Activated CD4-positive, CD25-positive, alpha-beta regulatory T cell (primary cell): Measurements from ENCODE around the gene DNASE1L1.

ENCODE experiments used
- DNase-seq, 4 experiments: peaks; one replicate each; lab custom pipeline; 2025; lab: John Stamatoyannopoulos, UW

The DNASE1L1 gene

DNA sequence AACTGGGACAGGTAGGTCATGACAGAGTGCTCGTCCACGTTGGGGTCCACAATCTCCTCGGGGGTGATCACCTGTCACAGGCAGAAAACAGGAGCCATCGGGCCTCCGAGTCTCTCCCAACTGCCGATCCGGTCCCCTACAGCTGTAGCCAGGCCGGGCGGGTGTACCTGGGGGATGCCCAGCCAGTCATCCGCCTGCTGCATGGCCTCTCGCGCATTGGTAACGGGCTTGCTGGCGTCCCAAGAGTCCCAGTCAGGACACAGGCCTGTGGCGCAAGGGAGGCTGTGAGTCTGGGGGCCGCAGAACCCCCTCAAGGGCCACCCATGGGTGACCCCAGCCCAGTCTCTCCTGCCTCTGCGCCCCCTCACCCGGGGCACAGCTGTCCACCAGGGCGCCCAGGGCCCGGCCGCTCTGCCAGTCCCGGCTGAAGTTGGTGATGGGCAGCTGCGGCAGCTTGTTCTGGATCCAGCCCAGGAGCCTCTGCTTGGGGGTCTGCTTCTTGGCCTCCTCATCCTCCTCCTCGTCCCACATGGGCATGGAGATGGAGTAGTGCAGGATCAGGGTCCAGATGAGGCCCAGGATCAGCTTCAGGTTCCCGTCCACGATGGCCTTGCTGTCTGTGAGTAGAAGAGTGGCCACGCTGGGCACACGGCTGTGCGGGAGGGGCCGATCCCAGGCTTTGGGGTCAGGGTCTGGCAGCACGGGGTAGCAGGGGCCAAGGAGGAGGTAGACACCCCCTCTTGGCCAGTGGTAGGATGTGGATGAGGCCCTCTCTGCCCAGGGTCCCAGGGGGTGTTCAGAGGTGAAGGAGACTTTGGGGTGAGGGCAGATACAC, 41.4 kb downstream of the DNASE1L1 start:
- DNase-seq = no peak

DNA sequence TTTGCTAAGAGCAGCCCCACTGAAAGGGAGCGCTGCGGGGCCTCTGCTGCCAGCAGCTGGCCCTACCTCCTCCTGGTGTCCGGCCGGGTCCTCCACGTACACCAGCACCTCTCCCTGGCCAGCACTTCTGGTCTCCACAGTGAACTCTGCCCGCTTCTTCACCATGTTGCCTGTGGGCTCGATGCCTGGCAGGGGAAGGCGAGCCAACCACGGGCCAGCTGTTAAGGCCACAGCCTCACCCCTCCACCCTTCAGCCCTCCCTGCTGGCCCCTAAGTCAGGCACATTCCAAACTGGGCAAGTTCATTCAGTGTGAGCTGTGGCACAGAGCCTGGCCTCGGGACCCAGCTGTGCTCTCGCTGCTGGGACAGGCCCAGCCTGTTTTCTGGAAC, 42.4 kb downstream of the DNASE1L1 start:
- no peak for DNase-seq

- no peak for DNase-seq
These were observed 42.9 kb downstream of the DNASE1L1 start for GRCh38 chrX:154365997-154366665.

DNA sequence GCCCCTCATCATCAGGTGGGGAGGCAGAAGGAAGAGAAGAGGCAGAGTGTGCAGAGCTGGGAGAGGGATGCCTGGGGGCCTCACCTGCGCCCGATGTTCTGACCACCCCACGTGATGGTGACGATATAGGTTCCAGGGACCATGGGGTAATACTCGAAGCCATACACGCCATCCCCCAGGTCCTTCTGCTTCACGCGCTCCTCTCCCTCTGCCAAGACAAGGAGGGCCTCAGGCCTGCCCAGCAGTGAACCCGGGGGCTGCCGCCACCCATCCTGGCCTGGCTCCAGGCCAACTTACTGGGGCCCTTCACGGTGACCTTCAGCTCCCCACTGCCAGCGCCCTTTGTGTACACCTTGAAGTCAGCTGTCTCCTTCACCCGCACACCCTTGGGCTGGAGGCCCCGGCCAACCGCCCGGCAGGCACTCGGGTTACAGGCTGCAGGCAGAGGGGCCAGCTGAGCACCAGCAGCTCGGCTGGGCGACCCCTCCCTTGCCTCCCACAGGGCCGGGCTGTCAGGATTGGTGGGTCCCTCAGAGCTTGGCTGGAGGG, 43.9 kb downstream of the DNASE1L1 start:
- DNase-seq = no peak

GRCh38 chrX:154363706-154364439, 45.2 kb downstream of the DNASE1L1 start:
- DNase-seq = no peak

DNA sequence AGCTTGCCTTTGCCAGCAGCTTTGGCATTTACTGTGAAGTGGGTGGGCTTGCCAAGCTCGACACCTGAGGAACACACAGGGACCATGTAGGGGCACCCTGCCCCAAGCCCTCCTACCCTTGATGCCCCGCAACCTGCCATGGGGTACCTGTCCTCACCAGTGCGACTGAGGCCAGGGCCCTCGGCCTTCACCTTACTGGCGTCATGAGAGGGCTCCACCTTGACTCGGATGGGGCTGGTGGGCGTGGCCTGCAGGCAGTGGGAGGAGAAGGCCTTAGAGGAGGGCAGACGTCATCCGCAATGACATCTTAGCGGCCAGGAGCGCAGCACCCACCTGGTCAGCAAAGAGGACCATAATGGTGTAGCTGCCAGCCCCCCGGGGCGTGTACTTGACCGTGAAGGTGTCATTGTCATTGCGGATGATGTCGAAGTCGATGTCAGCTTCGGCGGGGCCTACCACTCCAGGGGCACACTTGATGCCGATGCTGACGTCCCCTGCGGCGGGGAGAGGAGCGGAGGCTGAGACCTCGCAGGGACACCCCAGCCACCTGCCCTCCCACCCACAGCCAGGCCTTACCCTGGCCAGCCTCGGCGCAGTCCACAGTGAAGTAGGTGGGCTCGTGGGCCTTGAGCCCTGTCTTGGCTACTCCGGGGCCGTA, 46.8 kb downstream of the DNASE1L1 start:
- DNase-seq = no peak

GRCh38 chrX:154360155-154360713, 48.8 kb downstream of the DNASE1L1 start:
- no peak for DNase-seq

- no peak for DNase-seq
These were observed 49.5 kb downstream of the DNASE1L1 start for GRCh38 chrX:154359362-154360154.

DNA sequence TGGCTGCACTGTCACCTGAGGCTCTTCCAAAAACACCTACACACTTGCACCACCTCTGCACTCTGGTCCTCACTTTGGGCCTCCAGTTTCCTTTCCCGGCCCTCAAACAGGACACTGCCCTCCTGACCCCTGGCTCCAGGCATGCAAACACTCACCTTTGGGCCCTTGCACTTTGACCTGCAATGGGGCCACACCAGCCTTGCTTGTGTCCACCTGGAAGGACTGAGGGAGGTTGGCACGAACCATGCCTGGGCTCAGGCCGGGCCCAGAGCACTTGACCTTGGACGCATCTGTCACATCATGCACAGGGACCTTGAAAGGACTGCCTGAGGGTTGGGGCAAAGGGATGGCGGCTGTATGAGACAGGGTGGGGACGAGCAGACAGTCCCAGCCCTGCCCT, 50.2 kb downstream of the DNASE1L1 start:
- no peak for DNase-seq

GRCh38 chrX:154358011-154358410, 51.0 kb downstream of the DNASE1L1 start:
- DNase-seq = no peak

DNA sequence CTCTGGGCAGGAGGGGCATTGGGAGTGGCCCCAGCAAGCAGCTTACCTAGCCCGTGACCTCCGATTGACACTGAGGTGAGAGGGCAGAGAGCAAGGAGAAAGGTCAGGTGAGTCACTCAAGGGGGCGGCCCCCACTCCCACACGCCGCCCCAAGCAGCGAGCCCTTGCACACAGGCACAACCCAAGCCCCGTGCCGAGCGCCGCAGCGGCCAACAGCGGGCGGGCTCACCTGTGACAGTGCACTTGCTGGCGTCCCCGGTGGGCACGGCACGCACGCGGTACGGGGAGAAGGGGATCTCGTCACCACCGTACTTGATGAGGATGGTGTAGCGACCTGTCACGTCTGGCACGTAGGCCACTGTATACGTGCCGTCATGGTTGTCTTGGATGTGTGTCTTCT, 51.8 kb downstream of the DNASE1L1 start:
- DNase-seq = no peak

- no peak for DNase-seq
These were observed 52.5 kb downstream of the DNASE1L1 start for GRCh38 chrX:154356596-154356995.

GRCh38 chrX:154355776-154356140, 53.3 kb downstream of the DNASE1L1 start:
- no peak for DNase-seq

DNA sequence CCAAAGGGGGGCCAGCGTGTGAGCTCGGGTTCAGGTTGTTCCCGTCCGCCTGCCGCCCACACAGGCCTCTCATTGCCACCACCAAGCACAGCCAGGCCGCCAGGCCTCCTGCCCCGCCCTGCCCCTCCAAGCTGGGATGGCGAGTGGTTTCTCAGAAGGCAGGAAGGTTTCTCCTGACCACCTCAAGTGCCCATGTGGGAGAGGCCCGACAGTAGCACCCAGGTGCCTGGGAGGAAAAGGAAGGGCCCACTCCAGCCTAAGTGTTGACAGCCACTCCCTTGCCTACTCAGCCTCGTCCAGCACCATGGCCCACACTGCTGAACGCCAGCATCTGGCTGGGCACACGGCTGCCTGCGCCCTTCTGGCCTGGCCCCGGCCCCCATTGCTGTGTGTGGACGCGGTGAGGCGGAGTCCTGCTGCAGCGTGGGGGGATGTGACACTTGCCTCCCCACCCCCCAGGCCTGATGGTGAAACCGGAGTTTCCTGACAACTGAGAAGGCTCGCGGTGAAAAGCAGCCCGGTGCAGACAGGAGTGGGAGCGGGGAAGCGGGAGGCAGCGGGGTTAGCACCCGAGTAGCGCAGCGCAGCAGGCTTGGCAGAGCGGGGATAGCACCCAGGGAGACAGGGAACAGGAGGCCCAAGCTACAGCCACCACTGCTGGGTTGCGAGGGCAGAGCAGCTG, 53.8 kb downstream of the DNASE1L1 start:
- no peak for DNase-seq

- DNase-seq = no peak
These were observed 54.5 kb downstream of the DNASE1L1 start for GRCh38 chrX:154354516-154354915.

DNA sequence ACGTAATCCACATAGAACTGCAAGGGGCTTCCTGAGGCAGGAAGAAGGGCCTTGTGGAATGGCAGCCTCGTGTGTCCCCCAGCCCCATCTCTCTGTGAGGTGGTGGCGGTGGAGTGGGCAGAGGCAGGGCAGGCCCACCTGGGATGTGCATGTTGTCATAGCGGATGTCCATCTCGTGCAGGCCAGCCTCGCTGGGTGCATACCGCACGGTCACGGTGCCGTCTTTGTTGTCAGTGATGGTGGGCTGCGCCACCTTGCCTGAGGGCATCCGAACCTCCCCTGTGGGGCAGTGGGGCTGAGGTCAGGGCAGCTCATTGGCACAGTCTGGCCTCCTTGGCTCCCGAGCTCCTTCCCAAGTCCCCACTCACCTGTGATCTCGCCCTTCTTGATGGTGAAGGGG, 55.0 kb downstream of the DNASE1L1 start:
- no peak for DNase-seq

DNA sequence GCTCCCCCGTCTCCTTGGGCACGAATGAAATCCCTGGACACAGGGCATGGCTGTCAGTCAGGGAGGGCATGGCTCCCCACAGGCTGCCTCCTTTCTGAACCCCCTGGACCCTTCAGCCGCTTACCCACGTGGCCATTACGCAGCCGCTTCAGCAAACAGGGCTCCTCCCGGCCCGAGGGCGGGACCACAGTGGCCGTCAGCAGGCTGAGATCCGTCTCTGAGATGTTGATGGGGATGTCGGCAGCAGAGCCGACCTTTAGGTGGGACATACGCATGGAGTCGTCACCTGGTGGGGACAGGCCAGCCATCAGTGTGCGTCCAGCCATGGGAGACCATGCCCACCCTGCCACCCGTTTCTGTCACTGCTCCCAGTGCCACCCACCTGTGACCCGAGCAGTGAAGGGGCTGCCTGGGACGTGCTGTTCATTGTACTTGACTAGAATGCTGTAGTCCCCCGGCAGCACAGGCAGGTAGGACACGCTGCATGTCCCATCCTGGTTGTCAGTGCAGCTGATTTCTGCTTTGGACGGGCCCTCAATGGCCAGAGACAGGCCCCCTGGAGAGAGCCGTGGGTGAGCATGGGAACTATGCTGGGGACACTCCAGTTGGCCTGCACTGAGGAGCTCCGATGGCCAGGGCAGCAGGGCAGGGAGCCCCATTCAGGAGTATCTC, 55.7 kb downstream of the DNASE1L1 start:
- DNase-seq = no peak

GRCh38 chrX:154352466-154352865, 56.6 kb downstream of the DNASE1L1 start:
- no peak for DNase-seq

DNA sequence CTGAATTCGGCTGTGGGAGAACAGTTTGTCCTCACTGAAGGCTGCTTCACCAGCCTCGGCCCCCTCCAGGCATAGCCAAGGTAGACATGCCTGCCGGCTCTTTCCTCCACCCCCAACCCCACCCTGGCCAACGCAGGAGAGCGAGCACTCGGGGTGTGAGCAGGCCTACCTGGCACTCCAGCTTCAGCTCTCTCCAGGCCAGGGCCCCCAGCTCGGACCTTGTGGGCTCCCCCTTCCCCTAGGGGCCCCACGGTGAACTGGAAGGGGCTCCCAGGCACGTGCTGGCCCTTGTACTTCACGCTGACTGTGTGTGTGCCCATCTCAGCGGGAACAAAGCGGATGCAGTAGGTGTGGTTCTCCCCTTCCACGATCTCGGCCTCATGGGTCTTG, 57.0 kb downstream of the DNASE1L1 start:
- no peak for DNase-seq
